Smooth muscle cell (in vitro differentiated cells): Measurements from ENCODE around the gene GRN. TPM values are rescaled to one million over a fixed set of nuclear protein-coding genes. Genes with fewer than 3 reads are reported as not detected.

Experiments
- DNase-seq: peaks from one replicate; lab custom pipeline; 2025; ENCODE audit not compliant: unreplicated experiment; lab: John Stamatoyannopoulos, UW
- H2AFZ ChIP-seq: fragments of 200-600 bp; sonication (generic); 2 replicates; pipeline ENCODE4 v1.6.0; 2016; ENCODE audit warnings: antibody characterized with exemption, low read depth, mild to moderate bottlenecking
- H3F3A ChIP-seq: fragments of 200-600 bp; sonication (generic); 2 replicates; pipeline ENCODE4 v1.6.0; 2017; ENCODE audit warnings: antibody characterized with exemption, low read depth
- H3K27ac ChIP-seq: fragments of 200-600 bp; sonication (generic); 2 replicates; pipeline ENCODE4 v1.5.1; 2016; ENCODE audit warnings: low read depth, mild to moderate bottlenecking
- H3K27me3 ChIP-seq: fragments of 200-600 bp; sonication (generic); 2 replicates; pipeline ENCODE4 v1.6.1; 2016; ENCODE audit warnings: low read depth, mild to moderate bottlenecking
- H3K36me3 ChIP-seq: fragments of 200-600 bp; sonication (generic); 2 replicates; pipeline ENCODE4 v1.5.1; 2016; ENCODE audit warnings: low read depth
- H3K4me1 ChIP-seq: fragments of 200-600 bp; sonication (generic); 2 replicates; pipeline ENCODE4 v1.5.1; 2016; ENCODE audit warnings: low read depth
- H3K4me2 ChIP-seq: fragments of 200-600 bp; sonication (generic); 2 replicates; pipeline ENCODE4 v1.6.0; 2016; ENCODE audit warnings: mild to moderate bottlenecking
- H3K4me3 ChIP-seq: fragments of 200-600 bp; sonication (generic); 2 replicates; pipeline ENCODE4 v1.5.1; 2016; ENCODE audit warnings: mild to moderate bottlenecking
- H3K79me2 ChIP-seq: fragments of 200-600 bp; sonication (generic); 2 replicates; pipeline ENCODE4 v1.6.0; 2016; ENCODE audit warnings: low read depth, mild to moderate bottlenecking
- H3K9ac ChIP-seq: fragments of 200-600 bp; sonication (generic); 2 replicates; pipeline ENCODE4 v1.6.0; 2016; ENCODE audit warnings: low read depth
- H3K9me3 ChIP-seq: fragments of 200-600 bp; sonication (generic); replicated peaks from 2 replicates; pipeline ENCODE4 v1.5.1; 2016; ENCODE audit warnings: low read depth
- H4K20me1 ChIP-seq: fragments of 200-600 bp; sonication (generic); 2 replicates; pipeline ENCODE4 v1.6.0; 2016; ENCODE audit warnings: low read depth
- CTCF ChIP-seq: fragments of 200-600 bp; sonication (generic); IDR thresholded peaks from 2 replicates; pipeline ENCODE4 v1.5.1; 2017; ENCODE audit warnings: borderline replicate concordance, mild to moderate bottlenecking, antibody characterized with exemption; ENCODE audit not compliant: insufficient read depth, poor library complexity, severe bottlenecking
- WGBS: methylation state at CpG from one replicate; pipeline ENCODE4 v1.1.7; 2016; ENCODE audit warnings: low lambda C conversion rate; 5-methylcytosine and 5-hydroxymethylcytosine counted together
- polyA plus RNA-seq: library from polyadenylated mRNA; unstranded; fragments of >200 nt; fragmentation: Nextera tagmentation; extraction: Ambion mirVana; gene quantifications from 2 replicates; pipeline ENCODE4 v1.2.1, GENCODE V29; 2016
- total RNA-seq: library from RNA; depleted of rRNA; stranded (reverse); fragments of >200 nt; gene quantifications from 2 replicates; pipeline ENCODE4 v1.2.3, GENCODE V29; 2014

GRN gene
- total and polyA plus RNA-seq, 2 experiments from 2014 or later: 125 to 338 TPM

GRCh38 chr17:44312396-44313104 lies 32.6 kb upstream of the GRN start:
- Histone ChIP-seq H3K36me3 (no peaks in the 10 kb centered on the region), H3K4me1 (peaks cover 20% of the 10 kb centered on the region), H4K20me1 (no peaks in the 10 kb centered on the region), H3K9ac (no peak overlapping the region), H3K9me3 (no peaks in the 10 kb centered on the region), H3K4me3 (no peak overlapping the region), H3K27me3 (peaks cover 44% of the 10 kb centered on the region), H2AFZ (no peak overlapping the region), H3K79me2 (no peaks in the 10 kb centered on the region), H3F3A (no peaks in the 10 kb centered on the region), H3K27ac (no peak overlapping the region), H3K4me2 (no peak overlapping the region)
- no peak for TF ChIP-seq CTCF
- no peak for DNase-seq
- 89% methylated on average over 13 of the region's 17 CpGs for WGBS

GRCh38 chr17:44314031-44314430 lies 31.1 kb upstream of the GRN start:
- WGBS: 92% methylated on average over 7 of the region's 7 CpGs
- no peak for TF ChIP-seq CTCF
- H3K27ac ChIP-seq: no peak overlapping the region
- H3K4me3 ChIP-seq: no peak overlapping the region
- H3K36me3 ChIP-seq: no peaks in the 10 kb centered on the region
- H4K20me1 ChIP-seq: no peaks in the 10 kb centered on the region
- no peaks in the 10 kb centered on the region for H3K9me3 ChIP-seq
- H2AFZ ChIP-seq: no peak overlapping the region
- peaks cover 49% of the 10 kb centered on the region for H3K27me3 ChIP-seq
- H3K79me2 ChIP-seq: no peaks in the 10 kb centered on the region
- no peaks in the 10 kb centered on the region for H3F3A ChIP-seq
- H3K9ac ChIP-seq: no peak overlapping the region
- no peak overlapping the region for H3K4me2 ChIP-seq
- H3K4me1 ChIP-seq: peaks cover 11% of the 10 kb centered on the region
- no peak for DNase-seq

GRCh38 chr17:44314524-44314868 lies 30.6 kb upstream of the GRN start:
- TF ChIP-seq CTCF: no peak
- Histone ChIP-seq H3K36me3 (no peaks in the 10 kb centered on the region), H3K9me3 (no peaks in the 10 kb centered on the region), H3F3A (no peaks in the 10 kb centered on the region), H3K27me3 (peaks cover 49% of the 10 kb centered on the region), H3K9ac (no peak overlapping the region), H3K4me1 (peaks cover 11% of the 10 kb centered on the region), H3K27ac (no peak overlapping the region), H3K79me2 (no peaks in the 10 kb centered on the region), H3K4me3 (no peak overlapping the region), H4K20me1 (no peaks in the 10 kb centered on the region), H2AFZ (no peak overlapping the region), H3K4me2 (no peak overlapping the region)
- no peak for DNase-seq
- 57% methylated on average over 10 of the region's 11 CpGs for WGBS
